ENCODE results near the gene PPFIBP2.

The PPFIBP2 gene

GRCh38 chr11:7578276-7578955, 64.6 kb downstream of the PPFIBP2 start:
- no peak for DNase-seq (ENCODE audit: low spot score)

- DNase-seq (ENCODE audit: low spot score), result no peak
Observed at GRCh38 chr11:7579361-7579791, 65.6 kb downstream of the PPFIBP2 start.

GRCh38 chr11:7581021-7581590, 67.3 kb downstream of the PPFIBP2 start:
- DNase-seq (ENCODE audit: low spot score), result no peak

- DNase-seq (ENCODE audit: low spot score), result no peak
Observed at GRCh38 chr11:7582338-7582985, 68.7 kb downstream of the PPFIBP2 start.

GRCh38 chr11:7583248-7583647, 69.4 kb downstream of the PPFIBP2 start:
- no peak for DNase-seq (ENCODE audit: low spot score)

- no peak for DNase-seq (ENCODE audit: low spot score)
Observed at GRCh38 chr11:7584910-7585309, 71.1 kb downstream of the PPFIBP2 start.

- no peak for DNase-seq (ENCODE audit: low spot score)
Observed at GRCh38 chr11:7585816-7586215, 72.0 kb downstream of the PPFIBP2 start.

- DNase-seq (ENCODE audit: low spot score), result no peak
Observed at GRCh38 chr11:7586376-7586775, 72.6 kb downstream of the PPFIBP2 start.

GRCh38 chr11:7587712-7588111, 73.9 kb downstream of the PPFIBP2 start:
- DNase-seq (ENCODE audit: low spot score), result no peak

GRCh38 chr11:7589861-7590260, 76.1 kb downstream of the PPFIBP2 start:
- DNase-seq (ENCODE audit: low spot score), result no peak

- DNase-seq (ENCODE audit: low spot score), result no peak
Observed at GRCh38 chr11:7590529-7590928, 76.7 kb downstream of the PPFIBP2 start.

GRCh38 chr11:7591107-7591894, 77.5 kb downstream of the PPFIBP2 start:
- DNase-seq (ENCODE audit: low spot score), result no peak

- no peak for DNase-seq (ENCODE audit: low spot score)
Observed at GRCh38 chr11:7591987-7592386, 78.2 kb downstream of the PPFIBP2 start.

GRCh38 chr11:7592711-7593110, 78.9 kb downstream of the PPFIBP2 start:
- no peak for DNase-seq (ENCODE audit: low spot score)

- no peak for DNase-seq (ENCODE audit: low spot score)
Observed at GRCh38 chr11:7593481-7593880, 79.7 kb downstream of the PPFIBP2 start.

GRCh38 chr11:7595016-7595866, 81.4 kb downstream of the PPFIBP2 start:
- no peak for DNase-seq (ENCODE audit: low spot score)

- DNase-seq (ENCODE audit: low spot score), result no peak
Observed at GRCh38 chr11:7595951-7596350, 82.2 kb downstream of the PPFIBP2 start.

- no peak for DNase-seq (ENCODE audit: low spot score)
Observed at GRCh38 chr11:7596975-7597391, 83.2 kb downstream of the PPFIBP2 start.

GRCh38 chr11:7597620-7598019, 83.8 kb downstream of the PPFIBP2 start:
- no peak for DNase-seq (ENCODE audit: low spot score)

- no peak for DNase-seq (ENCODE audit: low spot score)
Observed at GRCh38 chr11:7599209-7599608, 85.4 kb downstream of the PPFIBP2 start.

- no peak for DNase-seq (ENCODE audit: low spot score)
Observed at GRCh38 chr11:7600205-7600775, 86.5 kb downstream of the PPFIBP2 start.
